ENCODE measurements around the gene OFD1.
"Not testable (repeated sequence)": the region's sequence is repeated elsewhere in the genome, so short reads cannot be mapped to it uniquely, and the experiment has no call there.

The OFD1 gene

DNA sequence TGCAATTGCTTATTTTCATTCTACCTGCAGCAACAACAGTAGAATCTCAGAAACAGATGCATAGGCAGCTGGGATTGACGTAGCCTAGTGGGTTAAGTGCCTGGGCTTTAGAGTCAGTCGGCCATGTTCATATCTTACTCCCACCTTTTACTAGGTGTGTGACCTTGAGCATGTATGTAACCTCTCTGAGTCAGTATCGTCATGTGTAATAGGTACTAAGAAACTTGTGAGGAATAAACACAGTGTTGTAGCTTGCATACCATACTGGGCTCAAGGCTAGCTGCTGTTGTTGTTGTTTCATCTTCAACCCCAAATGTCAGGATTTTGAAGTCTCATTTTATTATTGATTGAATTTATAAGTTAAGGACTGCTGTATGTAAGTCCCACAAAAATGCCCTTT lies 31.4 kb upstream of the OFD1 start:
- no peak for DNase-seq (ENCODE audit: low spot score)

DNA sequence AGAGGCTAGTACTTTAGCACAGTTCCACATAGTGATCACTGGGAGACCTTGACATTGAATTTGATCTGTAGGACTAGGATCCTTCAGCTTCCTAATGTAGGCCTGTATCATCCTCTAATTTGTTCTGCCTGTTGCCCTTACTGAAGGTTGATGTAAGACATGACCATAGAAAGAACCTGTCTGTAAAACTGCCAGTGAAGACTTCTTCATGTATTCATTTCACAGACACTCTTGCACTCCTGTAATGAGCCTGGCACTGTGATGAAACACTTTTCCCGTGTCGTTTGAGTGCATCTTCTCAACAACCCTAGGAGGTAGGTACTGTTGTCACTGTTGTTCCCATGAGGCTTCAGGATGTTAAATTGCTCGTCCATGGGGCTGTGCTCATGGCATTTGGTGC lies 31.0 kb upstream of the OFD1 start:
- DNase-seq (ENCODE audit: low spot score) = no peak

DNA sequence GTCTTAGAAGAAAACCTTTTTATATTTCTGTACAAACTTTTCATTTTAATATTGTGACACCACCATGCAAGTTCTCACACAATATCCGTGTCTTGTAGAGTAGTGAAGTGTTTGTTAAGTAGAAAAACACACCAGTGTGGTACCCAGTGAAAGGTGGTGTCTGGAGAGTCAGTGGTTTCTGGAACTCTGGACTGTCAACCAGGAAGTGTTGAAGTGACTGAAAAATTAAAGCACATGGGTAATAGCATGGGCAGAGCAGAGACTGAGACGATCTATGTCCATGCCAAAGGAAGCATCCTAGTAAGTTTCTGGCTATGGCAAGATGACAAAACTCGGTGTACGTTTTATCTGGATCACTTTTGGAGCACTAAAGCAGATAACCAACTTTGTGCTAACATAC lies 23.4 kb upstream of the OFD1 start:
- no peak for DNase-seq (ENCODE audit: low spot score)

DNA sequence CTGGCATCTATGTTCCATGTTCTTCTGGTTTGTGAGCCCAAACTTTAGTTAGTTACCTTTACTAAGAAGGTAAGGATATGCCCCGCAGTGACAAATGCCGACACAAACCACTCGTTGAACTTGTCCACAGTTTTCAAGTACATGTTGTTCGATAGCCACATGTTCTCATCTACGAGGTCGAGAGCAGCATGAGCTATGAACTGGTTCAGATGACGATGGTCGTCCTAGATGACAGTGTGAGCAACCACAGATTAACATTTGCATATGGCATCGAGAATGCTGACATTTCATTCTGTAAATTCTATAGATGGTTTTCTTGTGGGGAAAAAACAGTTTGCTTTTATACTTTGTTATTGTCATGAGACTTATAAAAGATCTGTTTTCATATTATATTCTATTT lies 18.1 kb upstream of the OFD1 start:
- DNase-seq (ENCODE audit: low spot score) = no peak

DNA sequence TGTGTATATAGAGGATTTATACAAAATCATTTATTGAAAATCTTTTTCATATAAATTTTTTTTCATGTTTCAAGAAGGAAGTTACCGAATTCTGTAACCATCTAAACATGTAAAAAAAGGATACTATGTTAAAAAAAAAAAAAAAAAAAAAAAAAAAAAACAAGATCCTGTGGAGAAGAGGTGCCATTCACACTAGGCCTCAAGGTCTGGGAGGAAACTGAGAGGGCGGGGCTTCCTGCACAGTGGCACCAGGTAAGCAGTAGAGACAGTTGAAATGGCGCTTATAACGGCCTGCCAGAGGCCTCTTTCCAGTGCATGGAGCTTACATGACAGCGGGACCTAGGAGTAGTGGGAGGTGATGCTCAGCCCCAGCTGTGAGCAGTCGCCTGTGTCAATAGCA lies 17.6 kb upstream of the OFD1 start:
- DNase-seq (ENCODE audit: low spot score) = no peak

DNA sequence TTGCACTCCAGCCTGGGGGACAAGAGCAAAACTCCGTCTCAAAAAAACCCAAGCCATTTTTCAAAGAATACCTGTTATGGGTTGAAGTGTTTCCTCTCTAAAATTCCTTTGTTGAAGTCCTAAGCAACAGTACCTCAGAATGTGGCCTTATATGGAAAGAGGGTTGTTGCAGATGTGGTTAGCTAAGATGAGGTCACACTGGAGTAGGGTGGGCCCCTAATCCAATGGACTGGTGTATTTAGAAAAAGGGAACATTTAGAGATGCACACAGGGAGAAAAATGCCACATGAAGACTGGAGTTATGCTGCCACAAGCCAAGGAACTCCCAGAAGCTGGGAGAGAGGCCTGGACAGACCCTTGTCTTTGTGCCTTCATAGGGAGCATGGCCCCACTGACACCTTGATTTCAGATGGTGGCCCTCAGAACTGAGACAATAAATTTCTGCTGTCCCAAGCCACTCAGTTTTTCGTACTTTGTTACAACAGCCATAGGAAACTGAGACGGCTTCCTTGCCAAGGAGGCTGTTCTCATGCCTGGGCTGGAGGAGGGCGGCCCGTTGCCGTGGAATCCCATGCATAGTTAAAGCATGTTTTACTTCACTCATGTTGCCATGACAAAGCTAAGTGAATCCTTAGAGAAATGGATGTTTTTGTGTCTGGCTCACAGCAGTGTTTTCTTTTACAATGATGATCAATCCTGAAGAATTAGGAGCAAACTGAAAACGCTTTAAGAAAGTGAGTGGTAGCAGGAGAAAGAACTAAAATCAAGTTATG lies 16.7 kb upstream of the OFD1 start:
- no peak for DNase-seq (ENCODE audit: low spot score)

DNA sequence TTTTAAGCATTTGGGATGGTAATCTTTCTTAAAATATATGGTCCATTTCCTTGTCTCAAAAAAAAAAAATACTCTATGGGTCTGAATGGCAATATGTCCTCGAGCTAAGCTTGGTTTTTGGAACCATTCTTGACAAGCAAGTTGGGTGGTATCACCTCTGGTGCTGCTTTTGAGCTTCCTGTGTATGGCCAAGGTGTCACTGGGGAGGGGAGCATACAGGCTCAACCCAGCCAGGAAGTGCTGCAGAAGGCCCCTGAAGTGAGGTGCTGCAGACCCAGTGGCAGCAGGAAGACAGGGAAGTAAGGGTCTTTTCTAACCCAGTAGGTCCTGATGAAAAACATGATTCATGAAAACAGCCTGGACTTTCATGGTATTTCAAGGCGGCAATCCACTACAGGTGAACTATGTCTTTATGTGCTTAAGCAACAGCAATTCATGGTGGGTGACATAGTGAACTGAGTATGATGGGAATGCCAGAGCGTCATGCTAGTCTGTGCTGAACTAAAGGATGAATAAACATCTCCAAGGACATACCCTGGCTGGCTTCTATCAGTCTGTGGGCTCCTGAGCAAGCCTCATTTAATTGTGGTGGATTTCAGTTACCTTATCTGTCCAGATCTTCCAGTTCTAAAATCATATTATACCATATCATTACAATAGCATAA lies 15.2 kb upstream of the OFD1 start:
- DNase-seq (ENCODE audit: low spot score) = no peak

DNA sequence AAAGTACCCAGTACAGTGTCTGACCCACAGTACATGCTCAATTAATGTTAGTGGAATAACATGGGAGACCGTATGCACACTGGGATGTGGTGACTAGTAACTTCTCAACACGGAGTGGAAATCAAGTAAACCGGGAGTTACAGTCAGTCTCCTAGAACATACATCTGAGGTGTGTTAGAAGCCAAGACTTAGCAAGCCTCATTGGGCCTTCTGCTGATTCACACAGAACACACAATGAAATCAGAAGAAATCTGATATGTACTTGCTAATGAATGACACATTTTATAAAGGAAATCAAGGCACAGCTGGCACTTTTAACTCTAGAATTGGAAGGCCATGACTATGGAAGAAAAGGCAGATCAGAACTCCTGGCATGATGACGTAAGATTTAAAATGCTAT lies 13.2 kb upstream of the OFD1 start:
- DNase-seq (ENCODE audit: low spot score) = no peak

DNA sequence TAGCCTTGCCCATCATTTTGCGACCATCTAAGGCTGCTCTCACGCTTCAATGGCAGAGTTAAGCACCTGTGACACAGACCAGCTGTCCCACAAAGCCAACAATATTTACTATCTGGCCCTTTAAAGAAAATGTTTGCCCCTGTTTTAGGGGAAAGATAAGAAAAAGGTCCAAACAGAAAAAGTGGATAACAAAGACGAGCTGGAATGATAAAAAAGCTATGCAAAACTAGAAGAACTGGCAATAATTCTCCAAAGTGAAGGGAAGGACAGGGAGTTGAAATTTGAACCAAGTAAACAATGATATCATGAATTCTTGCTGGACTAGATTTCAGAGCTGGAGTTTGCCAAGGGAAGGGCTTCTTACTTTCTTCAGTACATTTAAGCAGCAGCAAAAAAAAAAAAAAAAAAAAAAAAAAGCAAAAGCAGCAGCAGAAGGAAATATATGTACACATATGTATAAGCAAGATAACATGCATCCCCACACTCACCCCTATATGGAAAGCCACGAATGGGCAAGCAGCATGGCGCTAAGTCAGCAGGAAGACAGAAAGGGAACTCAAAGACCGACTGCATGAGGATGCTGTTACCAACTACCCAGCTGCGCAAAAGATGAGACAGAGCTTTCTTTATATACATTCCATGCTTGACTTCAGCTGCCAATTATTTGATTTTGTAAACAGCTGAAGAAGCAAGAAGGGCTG lies 12.6 kb upstream of the OFD1 start:
- no peak for DNase-seq (ENCODE audit: low spot score)

DNA sequence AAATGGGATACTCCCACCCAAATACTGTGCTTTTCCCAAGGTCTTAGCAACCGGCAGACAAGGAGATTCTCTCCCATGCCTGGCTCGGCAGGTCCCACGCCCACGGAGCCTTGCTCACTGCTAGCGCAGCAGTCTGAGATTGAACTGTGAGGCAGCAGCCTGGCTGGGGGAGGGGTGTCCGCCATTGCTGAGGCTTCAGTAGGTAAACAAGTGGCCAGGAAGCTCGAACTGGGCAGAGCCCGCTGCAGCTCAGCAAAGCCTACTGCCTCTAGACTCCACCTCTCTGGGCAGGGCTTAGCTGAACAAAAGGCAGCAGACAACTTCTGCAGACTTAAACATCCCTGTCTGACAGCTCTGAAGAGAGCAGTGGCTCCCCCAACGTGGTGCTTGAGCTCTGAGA lies 9.7 kb upstream of the OFD1 start:
- not testable (repeated sequence) for DNase-seq (ENCODE audit: low spot score)

DNA sequence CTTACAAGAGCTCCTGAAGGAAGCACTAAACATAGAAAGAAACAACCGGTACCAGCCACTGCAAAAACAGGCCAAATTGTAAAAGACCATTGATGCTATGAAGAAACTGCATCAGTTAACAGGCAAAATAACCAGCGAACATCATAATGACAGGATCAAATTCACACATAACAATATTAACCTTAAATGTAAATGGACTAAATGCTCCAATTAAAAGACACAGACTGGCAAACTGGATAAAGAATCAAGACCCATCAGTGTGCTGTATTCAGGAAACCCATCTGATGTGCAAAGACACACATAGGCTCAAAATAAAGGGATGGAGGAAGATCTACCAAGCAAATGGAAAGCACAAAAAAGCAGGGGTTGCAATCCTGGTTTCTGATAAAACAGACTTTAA lies 8.0 kb upstream of the OFD1 start:
- not testable (repeated sequence) for DNase-seq (ENCODE audit: low spot score)

DNA sequence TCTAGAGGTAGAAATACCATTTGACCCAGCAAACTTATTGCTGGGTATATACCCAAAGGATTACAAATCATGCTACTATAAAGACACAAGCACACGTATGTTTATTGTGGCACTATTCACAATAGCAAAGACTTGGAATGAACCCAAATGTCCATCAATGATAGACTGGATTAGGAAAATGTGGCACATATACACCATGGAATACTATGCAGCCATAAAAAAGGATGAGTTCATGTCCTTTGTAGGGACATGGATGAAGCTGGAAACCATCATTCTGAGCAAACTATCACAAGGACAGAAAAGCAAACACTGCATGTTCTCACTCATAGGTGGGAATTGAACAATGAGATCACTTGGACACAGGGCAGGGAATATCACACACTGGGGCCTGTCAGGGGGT lies 4.0 kb upstream of the OFD1 start:
- not testable (repeated sequence) for DNase-seq (ENCODE audit: low spot score)

DNA sequence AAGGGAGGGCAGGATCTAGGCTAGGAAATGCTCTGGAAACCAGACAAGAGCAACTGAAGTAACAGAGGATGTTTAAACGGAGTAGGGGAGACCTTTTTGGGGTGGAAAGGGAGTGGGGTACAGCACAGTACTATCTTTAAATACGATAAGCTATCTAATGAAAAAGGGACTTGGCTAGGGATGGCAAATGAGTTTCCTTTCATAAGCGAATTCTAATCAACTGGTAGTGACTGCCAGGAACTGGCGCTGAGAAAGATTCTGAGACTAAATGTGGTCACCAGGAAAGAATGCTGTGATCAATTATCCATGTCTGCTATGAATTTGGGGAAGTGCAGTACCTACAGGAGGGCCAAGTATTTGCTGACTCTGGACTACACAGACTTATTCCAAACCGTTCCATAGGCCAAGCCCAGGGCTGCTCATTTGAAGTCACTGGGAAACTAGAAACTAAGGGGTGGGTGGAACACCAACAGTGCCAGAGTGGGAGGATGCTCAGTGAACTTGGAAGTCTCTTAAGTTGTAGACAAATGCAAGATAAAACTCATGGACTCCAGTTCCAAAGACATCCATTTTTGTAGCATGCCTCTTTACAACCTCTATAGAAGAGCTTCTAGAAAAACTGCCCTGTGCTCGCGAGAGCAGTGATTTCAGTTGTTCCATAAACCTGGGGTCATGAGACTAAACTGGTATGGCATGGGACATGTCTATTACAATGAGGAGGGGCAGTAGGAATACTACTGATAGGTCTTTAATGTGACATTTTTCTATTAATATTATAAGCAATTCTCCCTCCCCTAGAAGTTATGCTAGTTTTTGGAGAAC lies 2.1 kb upstream of the OFD1 start:
- no peak for DNase-seq (ENCODE audit: low spot score)

DNA sequence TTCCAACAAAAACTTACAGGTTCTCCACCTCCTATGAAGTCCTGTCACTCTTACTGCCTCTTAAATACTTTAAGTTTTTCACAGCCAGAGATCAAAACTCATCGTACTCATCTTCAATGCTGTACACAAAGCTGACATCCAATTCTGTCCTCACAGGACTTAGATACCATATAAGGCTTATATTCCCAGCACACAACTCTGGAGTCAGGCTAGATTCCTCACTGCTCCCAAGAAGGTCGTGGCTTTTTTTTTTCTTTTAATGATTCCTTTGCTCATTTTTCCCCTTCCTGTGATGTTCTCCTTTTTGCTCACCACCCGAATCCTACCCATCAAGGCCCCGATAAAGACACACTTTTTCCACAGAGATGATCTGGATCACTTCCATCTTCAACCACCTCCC lies 1.0 kb upstream of the OFD1 start:
- DNase-seq (ENCODE audit: low spot score) = no peak

DNA sequence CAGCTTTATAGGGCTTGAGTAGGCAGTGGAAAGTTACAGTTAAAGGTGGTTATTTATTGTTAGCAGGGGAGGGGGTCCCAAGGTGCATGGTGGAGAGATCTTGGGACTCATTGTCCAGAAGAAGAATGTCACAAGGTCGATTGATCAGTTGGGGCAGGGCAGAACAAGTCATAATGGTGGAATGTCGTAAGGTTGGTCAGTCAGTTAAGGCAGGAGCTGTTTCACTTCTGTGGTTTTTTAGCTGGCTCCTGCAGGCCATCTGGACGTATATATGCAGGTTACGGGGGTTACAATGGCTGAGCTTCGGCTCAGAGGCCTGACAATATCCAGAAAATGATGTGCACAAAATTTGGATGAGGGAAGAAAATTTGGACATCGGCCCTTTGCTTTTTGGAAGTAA lies 7.1 kb downstream of the OFD1 start:
- DNase-seq (ENCODE audit: low spot score) = no peak

DNA sequence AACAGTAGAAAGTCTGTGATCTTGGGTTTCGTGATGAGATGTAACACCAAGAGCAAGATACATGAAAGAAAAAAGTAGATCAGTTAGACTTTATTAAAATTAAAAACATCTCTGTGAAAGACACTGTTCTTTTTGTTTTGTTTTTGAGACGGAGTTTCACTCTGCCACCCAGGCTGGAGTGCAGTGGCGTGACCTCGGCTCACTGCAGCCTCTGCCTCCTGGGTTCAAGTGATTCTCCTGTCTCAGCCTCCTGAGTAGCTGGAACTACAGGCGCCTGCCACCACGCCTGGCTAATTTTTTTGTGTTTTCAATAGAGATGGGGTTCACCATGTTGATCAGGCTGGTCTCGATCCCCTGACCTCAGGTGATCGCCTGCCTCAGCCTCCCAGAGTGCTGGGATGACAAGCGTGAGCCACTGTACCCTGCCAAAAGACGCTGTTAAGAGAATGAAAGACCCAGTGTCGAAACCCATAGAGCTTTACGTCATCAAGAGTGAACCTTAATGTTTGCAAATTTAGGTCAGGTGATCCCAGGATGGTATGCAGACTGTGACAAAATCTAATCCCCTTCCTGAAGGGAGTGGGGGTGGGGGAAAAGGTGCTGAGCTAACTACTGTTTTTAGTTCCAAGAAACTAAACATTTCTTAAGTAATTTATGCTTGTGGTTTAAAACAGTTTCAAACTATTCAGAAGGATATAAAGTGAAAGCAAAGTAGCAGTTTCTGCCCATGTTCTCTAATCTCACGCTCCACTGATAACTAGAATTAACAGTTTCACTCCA lies 8.0 kb downstream of the OFD1 start:
- no peak for DNase-seq (ENCODE audit: low spot score)

DNA sequence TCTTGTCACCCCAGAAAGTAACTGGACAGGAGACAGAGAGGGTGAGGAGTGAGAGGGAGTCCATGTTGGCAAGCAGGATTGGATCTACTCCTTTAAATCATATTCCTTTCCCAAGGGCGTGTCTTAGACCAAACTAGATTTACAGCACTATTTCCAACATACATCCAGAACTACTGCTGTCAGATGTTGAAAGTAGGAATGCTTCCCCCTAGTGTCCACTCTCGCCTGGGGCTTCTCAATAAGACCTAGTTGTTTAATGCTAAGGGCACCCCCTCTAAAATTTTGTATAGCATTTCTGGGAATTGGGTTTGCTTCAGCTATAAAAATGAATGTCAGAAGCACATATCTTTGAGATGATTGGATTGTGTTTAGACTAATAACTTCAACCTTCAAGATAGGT lies 13.3 kb downstream of the OFD1 start:
- no peak for DNase-seq (ENCODE audit: low spot score)

DNA sequence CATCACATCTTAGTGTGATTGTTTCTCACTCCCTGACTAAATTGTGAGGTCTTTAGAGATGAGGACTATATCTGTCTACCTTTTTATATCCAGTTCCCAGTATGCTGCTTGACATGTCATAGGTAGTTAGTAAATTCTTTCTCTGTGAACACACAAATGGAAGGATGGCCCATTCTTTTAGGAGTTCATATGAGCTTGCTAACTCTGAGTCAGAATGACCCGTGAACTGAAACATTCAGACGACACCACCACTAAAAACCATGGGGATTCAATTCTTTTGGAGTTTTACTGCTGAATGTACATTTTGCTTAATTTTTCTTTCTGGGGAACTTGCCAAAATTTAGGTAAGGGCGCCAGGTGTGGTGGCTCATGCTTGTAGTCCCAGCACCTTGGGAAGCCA lies 13.9 kb downstream of the OFD1 start:
- DNase-seq (ENCODE audit: low spot score) = no peak

DNA sequence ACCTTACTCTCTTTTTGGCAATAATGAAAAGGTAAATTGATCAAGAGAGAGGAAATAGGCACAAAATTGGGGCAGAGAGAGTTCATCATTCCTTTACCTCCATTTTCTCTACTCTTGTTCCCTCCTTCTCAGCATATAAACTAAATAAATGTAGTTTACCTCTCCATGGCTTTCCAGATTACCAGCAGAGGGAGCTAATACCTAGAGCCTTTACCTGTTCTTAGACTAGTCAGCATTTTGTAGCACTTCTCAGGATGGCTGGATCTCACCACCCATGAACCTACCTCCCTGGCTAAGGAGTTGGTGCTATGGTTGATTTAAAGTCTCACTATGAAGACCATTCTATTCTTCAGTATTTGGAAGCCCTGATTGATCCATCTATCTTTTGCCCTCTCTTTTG lies 15.7 kb downstream of the OFD1 start:
- peak; percentile 18 for DNase-seq (ENCODE audit: low spot score)

DNA sequence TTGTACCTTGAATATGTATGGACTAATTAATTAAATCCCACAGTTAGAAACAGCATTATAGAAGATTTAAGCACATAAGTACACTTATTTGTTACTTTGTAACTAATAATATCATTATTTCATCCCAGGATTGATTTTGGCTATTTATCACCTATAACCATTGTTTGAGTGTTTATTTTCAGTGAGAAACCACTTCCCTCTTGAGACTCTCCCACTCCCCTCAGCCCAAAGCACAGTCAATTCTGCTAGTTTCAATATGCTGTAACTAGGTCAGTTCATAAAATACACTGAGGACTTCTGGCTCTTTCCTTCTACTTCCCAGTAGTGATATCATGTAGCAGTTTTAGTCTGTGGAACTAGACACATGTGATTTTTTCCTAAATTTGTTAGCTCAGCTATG lies 16.3 kb downstream of the OFD1 start:
- DNase-seq (ENCODE audit: low spot score) = no peak

DNA sequence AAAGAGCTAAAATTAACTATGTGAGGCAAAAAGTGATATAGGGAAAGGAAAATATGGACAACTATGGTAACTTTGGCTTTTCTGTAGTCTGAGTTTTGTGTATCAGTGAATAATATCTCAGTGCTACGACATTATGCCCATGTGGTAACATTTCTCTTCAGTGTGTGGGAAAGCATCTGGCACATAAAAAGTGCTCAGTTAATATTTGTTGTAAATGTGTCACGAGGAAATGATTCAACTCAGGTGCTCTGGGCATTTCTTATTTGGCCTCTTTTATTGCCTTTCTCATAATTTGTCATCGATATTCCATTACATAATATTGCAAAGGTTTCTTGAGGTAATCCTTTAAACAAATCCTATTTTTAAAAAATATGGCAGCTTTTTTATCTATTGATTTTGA lies 17.6 kb downstream of the OFD1 start:
- no peak for DNase-seq (ENCODE audit: low spot score)
